GDM1 (cell line): ENCODE results near the gene COG4.

Experiments
- DNase-seq: peaks from one replicate; lab custom pipeline; 2025; lab: John Stamatoyannopoulos, UW

COG4 gene

DNA sequence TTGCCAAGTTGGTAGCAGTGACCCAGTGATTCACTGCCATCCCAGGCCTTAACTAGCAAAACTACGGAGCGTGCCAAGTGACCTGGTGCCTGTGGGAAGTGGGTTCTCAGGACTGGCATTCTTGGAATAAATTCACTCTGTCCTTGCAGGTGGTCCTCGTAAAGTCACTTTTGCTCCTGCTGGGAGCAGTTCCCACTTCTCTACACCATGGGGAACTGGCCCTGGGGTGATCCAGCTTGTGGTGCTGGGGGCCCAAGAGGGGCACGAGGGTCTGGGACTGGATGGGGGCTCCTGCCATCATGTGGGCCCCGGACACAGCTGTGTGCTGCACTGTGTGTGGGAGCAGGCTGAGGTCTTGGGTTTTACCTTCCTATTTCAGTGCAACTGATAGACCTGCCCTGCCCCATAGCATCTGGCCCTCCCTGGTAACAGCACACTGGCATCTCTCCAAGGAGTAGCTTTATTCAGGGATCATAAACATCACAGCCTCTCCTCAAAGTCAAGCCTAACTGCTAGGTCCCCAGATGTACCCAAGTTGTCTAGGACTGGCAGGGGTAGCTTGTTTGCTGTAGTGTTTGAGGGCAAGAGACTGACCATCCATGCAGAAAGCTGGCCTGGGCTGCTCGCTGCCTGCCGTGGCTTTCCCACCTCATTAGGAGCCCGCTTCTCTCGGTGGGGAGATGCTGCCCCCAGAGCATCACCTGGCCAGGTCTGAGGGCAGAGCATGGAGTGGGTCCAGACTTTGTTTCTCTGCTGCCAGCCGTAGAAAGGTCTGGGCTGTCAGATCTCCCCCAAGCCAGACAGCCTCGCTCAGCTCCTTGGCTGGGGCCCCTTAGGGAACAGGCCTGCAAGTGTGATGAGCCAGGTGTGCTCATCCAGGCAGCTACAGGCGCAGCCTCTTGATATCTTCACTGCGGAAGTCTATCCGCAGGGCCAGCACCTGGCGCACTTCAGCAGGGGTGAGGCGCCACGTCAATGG is 42.9 kb downstream of the COG4 start:
- no peak for DNase-seq

DNA sequence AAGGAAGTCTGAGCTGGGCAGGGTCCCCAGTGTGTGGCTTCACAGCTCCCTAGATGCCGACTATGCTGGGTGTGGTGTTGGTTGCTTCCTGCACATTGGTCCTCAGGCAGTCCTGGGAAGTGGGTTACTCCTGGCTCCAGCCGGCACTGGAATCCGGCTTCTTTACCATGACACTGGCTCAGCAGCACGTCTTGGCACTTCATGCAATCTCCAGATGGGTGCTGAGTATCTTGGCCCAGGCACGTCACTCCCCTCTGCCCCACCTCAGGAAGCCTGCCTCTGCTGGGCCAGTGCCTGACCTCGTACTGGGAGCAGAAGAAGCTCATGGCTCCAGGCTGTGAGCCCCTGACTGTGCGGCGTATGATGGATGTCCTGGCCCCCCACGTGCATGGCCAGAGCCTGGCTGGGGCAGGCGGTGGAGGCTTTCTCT is 44.4 kb downstream of the COG4 start:
- no peak for DNase-seq

DNA sequence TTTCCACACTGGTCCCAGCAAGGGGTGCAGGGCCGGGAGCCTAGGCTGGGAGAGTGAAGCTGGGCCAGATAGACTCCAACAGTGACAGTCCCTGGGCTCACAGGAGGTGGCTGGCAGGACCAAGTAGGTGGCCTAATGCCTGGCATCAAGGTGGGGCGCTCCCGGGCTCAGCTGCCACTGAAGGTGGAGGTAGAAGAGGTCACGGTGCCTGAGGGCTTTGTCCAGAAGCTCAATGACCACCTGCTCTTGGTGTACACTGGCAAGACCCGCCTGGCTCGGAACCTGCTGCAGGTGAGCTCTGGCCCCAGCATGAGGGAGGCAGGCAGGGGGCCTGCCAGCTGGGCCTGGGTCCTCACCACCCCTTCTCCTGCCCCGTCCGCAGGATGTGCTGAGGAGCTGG is 45.2 kb downstream of the COG4 start:
- no peak for DNase-seq

DNA sequence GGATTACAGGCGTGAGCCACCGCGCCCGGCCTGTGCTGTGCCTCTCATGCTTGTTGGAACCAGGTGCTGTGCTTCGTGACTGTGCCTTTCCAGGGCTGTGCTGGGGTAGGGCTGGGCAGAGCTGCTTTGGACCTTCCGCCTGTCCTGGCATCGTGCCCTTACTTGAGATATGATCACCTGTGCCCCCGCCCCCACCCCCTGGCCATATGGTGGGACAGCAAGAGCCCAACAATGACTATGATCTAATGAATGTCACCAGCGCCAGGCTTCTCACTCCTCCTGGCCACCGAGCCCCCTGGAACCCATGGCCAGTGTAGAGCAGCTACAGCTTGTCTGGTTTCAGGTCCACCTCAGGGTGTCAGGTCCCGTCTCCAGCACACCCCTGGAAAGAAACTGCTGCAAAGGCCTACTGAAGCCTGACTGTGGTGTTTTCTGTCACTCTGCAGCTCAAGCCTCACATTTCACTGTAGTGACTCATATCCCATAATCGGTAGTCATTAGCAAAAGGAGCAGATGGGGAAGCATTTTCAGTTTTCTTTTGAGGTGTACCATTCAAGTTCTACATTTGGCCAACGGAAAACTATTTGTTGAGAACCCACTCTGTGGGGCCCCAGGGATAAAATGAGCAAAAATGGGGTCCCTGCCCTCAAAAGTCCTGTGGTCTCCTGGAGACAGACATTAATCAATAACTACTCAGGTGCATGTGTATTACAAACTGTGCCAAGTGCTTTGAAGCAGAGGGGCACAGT is 46.9 kb downstream of the COG4 start:
- no peak for DNase-seq

DNA sequence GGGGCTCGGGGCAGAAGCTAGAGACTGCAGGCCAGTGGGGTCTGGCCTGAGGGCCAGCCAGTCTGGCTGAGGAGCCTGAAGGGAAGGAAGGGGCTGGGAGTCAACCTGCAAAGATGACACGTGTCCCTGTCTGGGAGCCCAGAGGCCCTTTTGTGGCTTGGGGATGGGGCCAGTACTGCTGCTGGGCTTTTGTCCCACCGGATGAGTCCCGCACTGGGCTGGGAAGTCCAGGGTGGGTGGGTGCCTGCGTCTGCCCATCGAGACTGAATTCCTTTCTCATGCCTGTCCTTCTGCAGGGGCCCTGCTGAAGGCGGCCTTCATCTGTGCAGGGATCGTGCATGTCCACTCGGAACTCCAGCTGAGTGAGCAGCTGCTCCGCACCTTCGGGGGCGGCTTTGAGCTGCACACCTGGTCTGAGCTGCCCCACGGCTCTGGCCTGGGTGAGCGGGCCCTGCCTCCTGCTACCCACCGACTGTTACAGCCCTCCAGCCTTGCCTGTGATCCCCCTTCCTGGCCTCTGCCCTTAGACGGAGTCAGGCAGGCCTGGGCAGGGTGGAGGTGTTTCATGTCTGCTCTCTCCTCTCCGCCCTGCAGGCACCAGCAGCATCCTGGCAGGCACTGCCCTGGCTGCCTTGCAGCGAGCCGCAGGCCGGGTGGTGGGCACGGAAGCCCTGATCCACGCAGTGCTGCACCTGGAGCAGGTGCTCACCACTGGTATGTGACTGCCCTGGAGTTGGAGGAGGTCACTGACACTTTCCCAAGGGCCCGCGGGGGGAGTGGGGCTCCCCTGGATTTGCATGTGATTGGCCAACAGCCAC is 48.1 kb downstream of the COG4 start:
- no peak for DNase-seq

DNA sequence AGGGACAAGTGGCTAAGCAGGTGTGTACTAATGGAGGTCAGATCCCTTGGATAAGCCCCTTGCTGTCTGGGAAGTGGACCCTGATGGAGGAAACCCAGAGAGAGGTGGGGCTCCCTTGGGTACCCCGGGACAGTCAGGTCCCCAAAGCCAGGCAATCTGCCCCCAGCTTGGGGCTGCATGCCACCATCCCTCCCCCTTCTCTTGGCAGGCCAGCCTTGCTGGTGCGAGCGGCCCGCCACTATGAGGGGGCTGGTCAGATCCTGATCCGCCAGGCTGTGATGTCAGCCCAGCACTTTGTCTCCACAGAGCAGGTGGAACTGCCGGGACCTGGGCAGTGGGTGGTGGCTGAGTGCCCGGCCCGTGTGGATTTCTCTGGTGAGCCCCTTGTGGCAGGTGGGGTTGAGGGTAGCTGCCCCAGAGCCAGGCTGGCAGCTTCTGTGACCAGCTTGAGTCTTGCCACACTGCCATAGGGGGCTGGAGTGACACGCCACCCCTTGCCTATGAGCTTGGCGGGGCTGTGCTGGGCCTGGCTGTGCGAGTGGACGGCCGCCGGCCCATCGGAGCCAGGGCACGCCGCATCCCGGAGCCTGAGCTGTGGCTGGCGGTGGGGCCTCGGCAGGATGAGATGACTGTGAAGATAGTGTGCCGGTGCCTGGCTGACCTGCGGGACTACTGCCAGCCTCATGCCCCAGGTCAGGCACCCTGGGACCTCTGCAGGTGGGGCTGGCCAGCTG is 48.9 kb downstream of the COG4 start:
- DNase-seq: no peak

DNA sequence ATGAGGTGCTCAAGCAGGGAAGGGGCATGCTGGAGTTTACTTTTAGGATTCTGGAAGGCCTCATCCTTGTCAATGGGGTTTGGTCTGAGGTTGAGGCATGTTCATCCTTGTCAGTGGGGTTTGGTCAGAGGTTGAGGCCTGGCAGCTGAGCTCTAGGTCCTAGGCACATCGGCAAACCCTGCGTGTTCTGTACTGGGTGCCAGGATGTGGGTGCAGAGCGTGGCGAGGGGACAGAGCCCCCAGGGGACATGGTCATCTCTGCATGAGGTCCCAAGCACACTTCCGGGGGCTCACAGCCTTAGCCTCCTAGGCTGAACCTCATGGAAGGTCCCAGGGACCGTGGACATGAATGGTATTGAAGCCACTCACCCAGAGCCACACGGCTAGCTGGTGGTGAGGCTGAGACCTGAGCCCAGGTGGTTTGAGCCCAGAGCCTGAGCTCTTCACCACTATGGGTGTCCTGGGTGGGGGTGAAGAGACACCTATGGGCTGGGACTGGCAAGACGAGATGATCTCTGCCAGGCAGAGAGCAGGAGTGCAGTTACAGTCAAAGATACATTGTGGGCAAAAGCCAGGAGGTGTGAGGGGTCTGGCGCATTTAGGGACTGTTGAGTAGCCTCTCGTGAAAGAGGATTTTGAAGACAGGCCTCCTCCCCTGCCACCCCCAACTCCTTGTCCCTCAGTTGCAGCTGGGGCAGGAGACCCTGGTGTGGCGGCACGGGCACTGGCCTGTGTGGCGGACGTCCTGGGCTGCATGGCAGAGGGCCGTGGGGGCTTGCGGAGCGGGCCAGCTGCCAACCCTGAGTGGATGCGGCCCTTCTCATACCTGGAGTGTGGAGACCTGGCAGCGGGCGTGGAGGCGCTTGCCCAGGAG is 49.7 kb downstream of the COG4 start:
- DNase-seq: no peak

DNA sequence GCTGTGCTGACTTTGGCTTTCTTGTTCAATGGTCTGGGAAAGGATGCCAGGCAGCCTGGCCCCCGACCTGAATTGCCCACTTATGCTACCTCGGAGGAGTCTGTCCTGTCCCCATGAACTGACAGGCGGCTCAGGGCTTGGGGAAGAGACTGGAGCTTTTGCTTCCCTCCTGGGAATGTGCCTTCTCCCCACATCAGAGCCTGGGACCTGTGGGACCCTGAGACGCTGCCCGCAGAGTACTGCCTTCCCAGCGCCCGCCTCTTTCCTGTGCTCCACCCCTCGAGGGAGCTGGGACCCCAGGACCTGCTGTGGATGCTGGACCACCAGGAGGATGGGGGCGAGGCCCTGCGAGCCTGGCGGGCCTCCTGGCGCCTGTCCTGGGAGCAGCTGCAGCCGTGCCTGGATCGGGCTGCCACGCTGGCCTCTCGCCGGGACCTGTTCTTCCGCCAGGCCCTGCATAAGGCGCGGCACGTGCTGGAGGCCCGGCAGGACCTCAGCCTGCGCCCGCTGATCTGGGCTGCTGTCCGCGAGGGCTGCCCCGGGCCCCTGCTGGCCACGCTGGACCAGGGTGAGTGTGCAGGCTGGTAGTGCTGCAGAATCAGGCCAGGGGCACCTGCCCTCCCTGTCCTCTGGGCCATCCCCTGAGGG is 50.4 kb downstream of the COG4 start:
- no peak for DNase-seq

DNA sequence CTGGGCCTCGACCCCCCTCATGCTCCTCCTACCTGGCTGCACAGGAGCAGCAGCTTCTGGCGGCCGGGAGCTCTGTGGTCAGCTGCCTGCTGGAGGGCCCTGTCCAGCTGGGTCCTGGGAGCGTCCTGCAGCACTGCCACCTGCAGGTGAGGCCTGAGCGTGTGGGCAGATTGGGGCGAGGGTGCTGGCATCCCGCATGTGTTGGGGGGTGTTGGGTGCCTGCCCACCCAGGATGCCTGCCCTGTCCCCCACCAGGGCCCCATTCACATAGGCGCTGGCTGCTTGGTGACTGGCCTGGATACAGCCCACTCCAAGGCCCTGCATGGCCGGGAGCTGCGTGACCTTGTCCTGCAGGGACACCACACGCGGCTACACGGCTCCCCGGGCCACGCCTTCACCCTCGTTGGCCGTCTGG is 52.4 kb downstream of the COG4 start:
- DNase-seq: no peak

DNA sequence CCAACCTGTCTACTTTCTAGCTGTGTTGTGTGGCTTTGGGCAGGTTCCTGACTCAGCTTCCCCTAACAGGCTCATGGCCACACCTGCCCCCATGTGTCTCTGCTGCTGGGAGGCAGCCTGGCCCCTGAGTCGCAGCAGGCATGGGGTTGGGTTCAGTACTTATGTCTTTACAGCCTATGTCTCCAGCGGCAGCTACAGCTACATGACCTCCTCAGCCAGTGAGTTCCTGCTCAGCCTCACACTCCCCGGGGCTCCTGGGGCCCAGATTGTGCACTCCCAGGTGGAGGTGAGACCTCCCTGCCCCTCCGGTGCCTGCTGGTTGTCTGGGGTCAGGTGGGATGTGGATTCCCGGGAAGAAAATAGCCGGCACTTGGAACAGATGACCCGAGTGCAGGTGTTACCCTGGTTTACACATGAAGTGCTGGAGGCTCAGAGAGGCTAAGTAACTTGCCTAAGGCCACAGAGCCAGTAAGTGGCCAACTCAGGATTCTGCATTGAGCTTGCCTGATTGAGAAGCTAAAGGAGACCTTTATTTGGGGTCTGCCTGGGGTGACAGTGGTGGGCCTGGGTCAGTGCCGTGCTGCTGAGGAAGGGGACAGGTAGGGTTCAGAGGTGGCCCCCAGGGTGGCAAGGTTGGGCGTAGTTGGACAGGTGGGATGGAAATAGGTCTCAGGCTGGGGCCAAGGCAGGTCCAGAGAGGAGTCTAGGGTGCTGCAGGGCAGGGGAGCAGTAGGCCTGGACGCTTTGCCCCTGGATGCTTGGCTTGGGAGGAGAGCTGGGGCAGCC is 53.0 kb downstream of the COG4 start:
- no peak for DNase-seq

DNA sequence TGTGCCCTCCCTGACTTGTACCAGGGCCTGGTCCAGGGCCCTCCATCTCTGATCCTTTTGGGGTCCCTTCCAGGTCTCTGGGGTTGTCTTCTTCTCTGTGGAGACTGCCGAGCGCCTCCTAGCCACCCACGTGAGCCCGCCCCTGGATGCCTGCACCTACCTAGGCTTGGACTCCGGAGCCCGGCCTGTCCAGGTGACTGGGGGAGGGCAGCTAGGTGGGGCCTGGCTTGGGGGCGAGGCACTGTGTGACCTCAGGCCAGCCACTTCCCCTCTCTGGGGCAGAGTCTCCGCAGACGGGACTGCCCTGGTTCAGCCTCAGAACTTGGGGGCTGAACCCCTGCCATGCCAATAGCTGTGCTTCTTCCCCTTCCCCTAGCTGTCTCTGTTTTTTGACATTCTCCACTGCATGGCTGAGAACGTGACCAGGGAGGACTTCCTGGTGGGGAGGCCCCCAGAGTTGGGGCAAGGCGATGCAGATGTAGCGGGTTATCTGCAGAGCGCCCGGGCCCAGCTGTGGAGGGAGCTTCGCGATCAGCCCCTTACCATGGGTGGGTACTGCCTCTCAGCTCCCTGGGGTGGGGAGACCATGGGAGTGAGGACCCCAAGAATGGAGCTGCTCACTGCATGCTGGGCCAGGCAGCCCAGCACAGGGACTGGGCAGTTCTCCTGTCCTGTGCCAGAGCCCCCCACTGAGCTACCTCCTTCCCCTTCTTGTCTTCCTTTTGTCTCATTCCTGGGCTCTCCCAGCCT is 54.4 kb downstream of the COG4 start:
- DNase-seq: no peak

DNA sequence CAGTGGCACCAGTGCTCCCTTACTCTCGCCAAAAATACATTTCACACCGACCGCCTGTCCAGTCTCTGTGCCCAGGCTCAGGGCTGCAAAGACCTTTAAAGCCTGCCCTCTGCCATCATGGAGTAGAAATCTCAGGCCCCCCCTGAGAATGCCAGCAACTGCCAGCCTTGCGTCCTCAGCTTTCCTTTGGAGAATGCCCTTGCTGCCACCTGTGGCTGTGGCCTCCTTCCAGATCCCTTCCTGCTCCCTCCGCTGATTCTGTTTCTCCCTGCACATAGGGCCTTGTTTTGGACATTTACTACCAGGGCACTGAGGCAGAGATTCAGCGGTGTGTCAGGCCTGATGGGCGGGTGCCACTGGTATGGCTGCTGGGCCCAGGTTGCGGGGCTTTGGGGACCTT is 55.7 kb downstream of the COG4 start:
- no peak for DNase-seq

DNA sequence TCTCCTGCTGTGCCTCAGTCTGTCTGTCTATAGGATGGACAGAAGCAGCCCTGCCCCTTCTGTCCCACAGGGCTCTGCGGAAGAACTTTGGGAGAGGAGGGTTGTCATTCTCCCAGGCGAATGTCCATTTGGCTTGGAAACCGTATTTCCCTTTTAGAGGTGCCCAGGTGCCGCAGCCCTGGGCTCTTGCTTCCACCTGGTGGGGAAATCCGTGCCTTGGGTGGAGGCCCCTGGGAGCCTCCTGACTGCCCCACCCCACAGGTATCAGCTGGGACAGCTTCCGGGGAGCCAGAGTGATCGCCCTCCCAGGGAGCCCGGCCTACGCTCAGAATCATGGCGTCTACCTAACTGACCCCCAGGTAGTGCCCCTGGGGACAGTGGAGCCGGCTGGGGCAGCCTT is 56.2 kb downstream of the COG4 start:
- DNase-seq: no peak

DNA sequence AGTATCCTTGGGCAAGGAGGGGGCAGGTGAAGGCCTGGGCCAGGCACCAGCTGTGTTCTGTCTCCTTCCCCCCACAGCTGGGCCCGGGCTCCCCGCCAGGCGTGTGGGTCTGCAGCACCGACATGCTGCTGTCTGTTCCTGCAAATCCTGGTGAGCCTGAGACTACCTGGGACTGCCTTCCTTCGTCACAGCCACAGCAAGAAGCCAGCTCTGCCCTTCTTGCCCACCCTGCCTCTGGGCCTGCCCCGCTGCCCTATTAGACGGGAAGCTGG is 56.6 kb downstream of the COG4 start:
- no peak for DNase-seq

DNA sequence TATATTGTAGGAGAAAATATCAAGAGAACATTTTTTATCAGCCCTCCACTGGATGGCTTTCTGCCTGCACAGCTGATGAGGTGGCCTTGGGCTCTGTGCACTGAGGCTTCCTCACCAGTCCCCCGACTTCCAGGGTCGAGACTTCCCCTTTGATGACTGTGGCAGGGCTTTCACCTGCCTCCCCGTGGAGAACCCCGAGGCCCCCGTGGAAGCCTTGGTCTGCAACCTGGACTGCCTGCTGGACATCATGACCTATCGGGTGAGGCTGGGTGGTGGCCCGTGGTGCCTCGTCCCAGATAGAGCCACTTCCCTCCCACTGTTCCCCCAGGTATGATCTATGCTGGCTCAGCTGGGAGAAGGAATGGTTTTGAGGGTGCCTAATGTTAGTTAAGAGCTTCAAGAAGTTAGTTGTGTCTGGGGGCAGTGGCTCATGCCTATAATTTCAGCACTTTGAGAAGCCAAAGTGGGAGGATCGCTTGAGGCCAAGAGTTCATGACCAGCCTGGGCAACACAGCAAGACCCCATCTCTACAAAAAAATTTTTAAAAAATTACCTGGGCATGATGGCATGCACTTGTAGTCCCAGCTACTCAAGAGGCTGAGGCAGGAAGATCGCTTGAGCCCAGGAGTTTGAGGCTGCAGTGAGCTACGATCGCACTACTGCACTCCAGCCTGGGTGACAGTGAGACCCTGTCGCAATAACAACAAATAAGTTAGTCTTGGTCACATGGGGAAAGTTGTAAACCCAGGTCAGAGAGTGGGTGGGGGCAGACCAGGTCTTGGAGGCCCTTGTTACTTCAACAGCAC is 57.2 kb downstream of the COG4 start:
- no peak for DNase-seq

DNA sequence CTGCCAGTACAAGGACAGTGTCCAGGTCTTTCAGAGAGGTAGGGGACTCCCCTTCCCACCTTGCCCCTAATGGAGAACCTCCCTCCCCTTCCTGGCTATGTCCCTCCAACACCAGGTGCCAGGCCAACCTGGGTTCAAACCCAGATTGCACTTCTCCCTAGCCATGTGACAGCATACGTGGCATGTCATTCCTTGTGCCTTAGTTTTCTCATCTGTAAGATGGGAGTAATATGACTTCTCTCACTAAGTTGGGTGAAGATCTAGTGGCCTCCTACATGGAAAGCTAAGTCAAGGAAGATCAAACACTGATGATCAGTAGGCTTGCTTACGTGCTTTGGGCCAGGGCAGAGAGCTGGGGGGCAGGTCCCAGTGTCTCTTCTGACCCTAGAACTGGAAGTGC is 60.1 kb downstream of the COG4 start:
- no peak for DNase-seq

DNA sequence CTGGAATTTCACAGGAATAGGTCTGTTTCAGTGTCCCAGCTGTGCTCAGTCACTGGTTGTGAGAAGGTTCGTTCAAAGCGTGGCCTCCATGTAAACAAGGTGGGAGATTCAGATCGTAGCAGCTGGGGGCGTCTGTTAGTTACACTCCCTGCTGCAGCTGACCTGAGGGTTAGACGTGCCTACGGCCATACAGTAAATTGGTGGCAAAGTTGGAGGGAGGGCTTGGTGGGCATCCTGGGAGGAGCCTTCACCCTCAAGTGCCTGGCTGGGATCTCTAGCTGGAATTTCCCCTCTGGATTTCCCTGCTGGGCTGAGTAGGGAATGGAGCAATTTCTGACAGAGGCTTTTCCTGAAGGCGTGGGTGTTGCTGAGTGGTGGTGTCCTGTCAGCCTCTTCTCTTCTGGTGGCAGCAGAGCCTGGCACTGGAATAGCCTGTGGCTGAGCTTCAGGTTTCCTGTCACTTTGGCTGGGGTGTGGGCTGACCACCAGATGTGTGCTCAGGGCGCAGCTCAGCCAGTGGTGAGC is 62.6 kb downstream of the COG4 start:
- no peak for DNase-seq
